Measurements from ENCODE around the gene HEMK1. TPM values are rescaled to one million over a fixed set of nuclear protein-coding genes. Genes with fewer than 3 reads are reported as not detected.

Gene HEMK1
- total and polyA plus RNA-seq, 2 donors (not counting 1 experiment from before 2014, with no cell fraction given) = 34.2 to 43.0 TPM

DNA sequence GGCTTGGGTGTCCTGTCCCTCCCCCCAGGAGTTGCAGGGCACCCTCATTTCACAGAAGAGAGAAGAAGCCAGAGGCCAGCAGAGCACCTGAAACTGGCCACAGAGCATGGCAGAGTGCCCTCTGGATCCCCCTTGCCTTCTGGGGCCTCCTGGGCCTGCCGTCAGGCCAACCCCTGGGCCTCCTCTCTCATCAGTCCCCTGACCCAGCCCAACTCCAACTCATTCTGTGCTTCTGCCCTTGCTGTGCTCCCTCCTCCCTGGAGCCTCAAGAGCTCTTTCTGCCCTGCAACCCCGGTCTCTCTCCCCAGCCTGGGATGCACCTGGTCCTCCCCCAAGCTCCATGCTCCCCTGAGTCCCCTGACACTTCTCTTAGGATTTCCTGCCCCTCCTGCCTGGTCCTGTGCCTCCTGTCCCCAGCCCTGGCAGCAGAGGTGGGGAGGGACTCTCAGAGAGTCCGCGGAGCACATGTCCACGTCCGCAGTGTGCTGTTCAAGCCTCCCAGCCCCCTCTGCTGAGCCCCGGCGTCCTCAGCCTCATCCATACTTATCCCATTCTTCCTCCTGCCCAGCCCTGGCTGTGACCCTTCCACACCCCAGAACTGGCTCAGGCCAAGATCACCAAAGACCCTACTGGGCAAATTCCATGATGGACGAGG lies 35.4 kb upstream of the HEMK1 start:
- DNase-seq (no peak), ATAC-seq (ENCODE audit: low read depth) (no peak)
- H3K27me3 ChIP-seq (replicated peaks in 1 of 4; ENCODE audit: control extremely low read depth in 1 of 4, control insufficient read depth in 3 of 4, insufficient read depth in 4 of 4, low read length in 3 of 4) = peaks cover 0 to 24% (median 3%) of the 10 kb centered on the region in 4 experiments
- no peaks in the 10 kb centered on the region for H3K79me2 ChIP-seq (ENCODE audit: control insufficient read depth, insufficient read depth, low read length)
- TF ChIP-seq, protein P1, sequence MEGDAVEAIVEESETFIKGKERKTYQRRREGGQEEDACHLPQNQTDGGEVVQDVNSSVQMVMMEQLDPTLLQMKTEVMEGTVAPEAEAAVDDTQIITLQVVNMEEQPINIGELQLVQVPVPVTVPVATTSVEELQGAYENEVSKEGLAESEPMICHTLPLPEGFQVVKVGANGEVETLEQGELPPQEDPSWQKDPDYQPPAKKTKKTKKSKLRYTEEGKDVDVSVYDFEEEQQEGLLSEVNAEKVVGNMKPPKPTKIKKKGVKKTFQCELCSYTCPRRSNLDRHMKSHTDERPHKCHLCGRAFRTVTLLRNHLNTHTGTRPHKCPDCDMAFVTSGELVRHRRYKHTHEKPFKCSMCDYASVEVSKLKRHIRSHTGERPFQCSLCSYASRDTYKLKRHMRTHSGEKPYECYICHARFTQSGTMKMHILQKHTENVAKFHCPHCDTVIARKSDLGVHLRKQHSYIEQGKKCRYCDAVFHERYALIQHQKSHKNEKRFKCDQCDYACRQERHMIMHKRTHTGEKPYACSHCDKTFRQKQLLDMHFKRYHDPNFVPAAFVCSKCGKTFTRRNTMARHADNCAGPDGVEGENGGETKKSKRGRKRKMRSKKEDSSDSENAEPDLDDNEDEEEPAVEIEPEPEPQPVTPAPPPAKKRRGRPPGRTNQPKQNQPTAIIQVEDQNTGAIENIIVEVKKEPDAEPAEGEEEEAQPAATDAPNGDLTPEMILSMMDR (IDR thresholded peaks at IDR 0.05) = no peak
- no peak for TF ChIP-seq EZH2 (IDR thresholded peaks at IDR 0.05; ENCODE audit: borderline replicate concordance, insufficient read depth, low read depth, low read length, poor library complexity, severe bottlenecking)
- no peaks in the 10 kb centered on the region for H3K9me3 ChIP-seq (ENCODE audit: control extremely low read depth in 1 of 3, control insufficient read depth in 2 of 3, insufficient read depth in 1 of 3, low read length in 2 of 3)
- no peaks in the 10 kb centered on the region for H3K36me3 ChIP-seq (replicated peaks in 1 of 2; ENCODE audit: control extremely low read depth in 1 of 2, control insufficient read depth in 1 of 2, extremely low read depth in 1 of 2, insufficient read depth in 2 of 2, low read length in 1 of 2)
- Mint-ChIP-seq H3K4me3 (no peak overlapping the region), H3K9me3 (ENCODE audit: insufficient read depth) (no peaks in the 10 kb centered on the region), H3K27me3 (peaks cover 56% of the 10 kb centered on the region), H3K27ac (no peak overlapping the region), H3K4me1 (no peaks in the 10 kb centered on the region)
- no peak overlapping the region for H3K27ac ChIP-seq (ENCODE audit: low read length in 2 of 2)
- no peak overlapping the region for H3K4me2 ChIP-seq (replicated peaks; ENCODE audit: low read depth, low read length, poor library complexity, severe bottlenecking)
- H3K4me3 ChIP-seq (ENCODE audit: control extremely low read depth in 1 of 5, extremely low read depth in 1 of 5, insufficient read depth in 1 of 5, low read depth in 2 of 5, low read length in 4 of 5) = no peak overlapping the region
- POLR2A ChIA-PET = no interaction called here
- no peaks in the 10 kb centered on the region for H4K20me1 ChIP-seq (ENCODE audit: control insufficient read depth, insufficient read depth, low read length, poor library complexity, severe bottlenecking)
- CTCF ChIA-PET = no interaction called here
- no peak overlapping the region for H3K9ac ChIP-seq (ENCODE audit: low read length)
- 68% methylated on average over 5 of the region's 9 CpGs for WGBS (ENCODE audit: insufficient coverage)
- intact Hi-C loops (cut with micrococcal nuclease) = no loop called here
- no peaks in the 10 kb centered on the region for H3K4me1 ChIP-seq (ENCODE audit: control insufficient read depth in 2 of 2, insufficient read depth in 2 of 2, low read length in 2 of 2)
- no peak overlapping the region for H2AFZ ChIP-seq (ENCODE audit: insufficient read depth, low read depth, low read length, poor library complexity, severe bottlenecking)

DNA sequence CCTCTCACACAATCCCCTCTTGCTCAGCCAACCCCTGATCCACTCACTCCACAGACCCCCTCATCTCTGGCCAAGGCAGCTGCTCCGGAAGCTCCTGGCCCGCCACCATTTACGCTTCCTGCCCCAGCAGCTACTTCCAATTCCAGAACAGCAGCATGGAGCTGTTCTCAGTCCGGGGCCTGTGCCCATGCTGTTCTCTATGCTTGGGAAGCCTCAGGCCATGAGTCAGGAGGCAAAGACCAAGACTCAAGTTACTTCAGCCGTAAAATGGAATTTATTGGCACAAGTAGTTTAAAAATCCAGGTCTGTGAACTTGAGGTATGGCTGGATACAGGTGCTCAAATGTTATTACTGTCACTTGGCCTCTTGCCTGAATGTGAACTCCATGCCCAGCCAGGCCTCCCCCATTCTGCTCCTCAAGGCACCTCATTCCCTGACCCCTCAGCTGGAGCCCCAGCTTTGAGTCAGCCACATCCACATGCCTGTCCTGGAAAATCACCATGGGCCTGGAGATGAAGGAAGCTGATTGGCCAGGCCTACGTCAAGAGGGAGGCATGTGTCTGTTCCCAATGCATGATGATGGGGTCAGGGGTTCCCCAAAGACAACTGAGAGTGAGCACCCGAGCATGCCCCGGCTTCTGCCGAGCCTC lies 34.5 kb upstream of the HEMK1 start:
- no peak for DNase-seq
- WGBS (ENCODE audit: insufficient coverage) = 79% methylated on average over 6 of the region's 9 CpGs
- no peaks in the 10 kb centered on the region for H3K4me1 Mint-ChIP-seq
- Histone ChIP-seq H3K9me3 (ENCODE audit: control extremely low read depth in 1 of 3, control insufficient read depth in 2 of 3, insufficient read depth in 1 of 3, low read length in 2 of 3) (peaks cover 0 to 4% (median 0%) of the 10 kb centered on the region in 3 donors), H3K27me3 (replicated peaks in 1 of 4; ENCODE audit: control extremely low read depth in 1 of 4, control insufficient read depth in 3 of 4, insufficient read depth in 4 of 4, low read length in 3 of 4) (peaks cover 0 to 25% (median 1%) of the 10 kb centered on the region in 4 experiments), H4K20me1 (ENCODE audit: control insufficient read depth, insufficient read depth, low read length, poor library complexity, severe bottlenecking) (no peaks in the 10 kb centered on the region), H3K4me2 (replicated peaks; ENCODE audit: low read depth, low read length, poor library complexity, severe bottlenecking) (no peak overlapping the region), H3K79me2 (ENCODE audit: control insufficient read depth, insufficient read depth, low read length) (no peaks in the 10 kb centered on the region), H3K4me3 (ENCODE audit: control extremely low read depth in 1 of 5, extremely low read depth in 1 of 5, insufficient read depth in 1 of 5, low read depth in 2 of 5, low read length in 4 of 5) (no peak overlapping the region), H3K27ac (ENCODE audit: low read length in 2 of 2) (no peak overlapping the region), H3K36me3 (replicated peaks in 1 of 2; ENCODE audit: control extremely low read depth in 1 of 2, control insufficient read depth in 1 of 2, extremely low read depth in 1 of 2, insufficient read depth in 2 of 2, low read length in 1 of 2) (no peaks in the 10 kb centered on the region), H3K9ac (ENCODE audit: low read length) (no peak overlapping the region), H3K4me1 (ENCODE audit: control insufficient read depth in 2 of 2, insufficient read depth in 2 of 2, low read length in 2 of 2) (no peaks in the 10 kb centered on the region), H2AFZ (ENCODE audit: insufficient read depth, low read depth, low read length, poor library complexity, severe bottlenecking) (no peak overlapping the region)
- ATAC-seq (ENCODE audit: low read depth) = no peak
- no peaks in the 10 kb centered on the region for H3K9me3 Mint-ChIP-seq (ENCODE audit: insufficient read depth)
- ChIA-PET CTCF (no interaction called here), POLR2A (no interaction called here)
- H3K27me3 Mint-ChIP-seq = peaks cover 50% of the 10 kb centered on the region
- intact Hi-C loops (cut with micrococcal nuclease) = no loop called here
- TF ChIP-seq, protein P1 (IDR thresholded peaks at IDR 0.05) = no peak
- TF ChIP-seq EZH2 (IDR thresholded peaks at IDR 0.05; ENCODE audit: borderline replicate concordance, insufficient read depth, low read depth, low read length, poor library complexity, severe bottlenecking) = no peak
- no peak overlapping the region for H3K27ac Mint-ChIP-seq
- H3K4me3 Mint-ChIP-seq = no peak overlapping the region

Data from B cell (primary cell).